IPS DF 6.9 (cell line): Measurements from ENCODE around the gene PTPRN2.

Source experiments
- DNase-seq: peaks from one replicate; pipeline ENCODE4 v3.0.0-alpha.2; 2013; ENCODE audit warnings: low read depth, low spot score
- H3K27ac ChIP-seq: one replicate; pipeline ENCODE4 v1.5.1; 2013; ENCODE audit warnings: low read length, control low read depth
- H3K27me3 ChIP-seq: 2 replicates; pipeline ENCODE4 v1.6.1; 2013; ENCODE audit warnings: mild to moderate bottlenecking, low read length; ENCODE audit not compliant: control insufficient read depth, insufficient read depth
- H3K36me3 ChIP-seq: 2 replicates; pipeline ENCODE4 v1.6.1; 2013; ENCODE audit warnings: low read length; ENCODE audit not compliant: control insufficient read depth, insufficient read depth
- H3K4me1 ChIP-seq: 2 replicates; pipeline ENCODE4 v1.6.1; 2013; ENCODE audit warnings: low read length; ENCODE audit not compliant: control insufficient read depth, insufficient read depth
- H3K4me3 ChIP-seq: 2 replicates; pipeline ENCODE4 v1.5.1; 2013; ENCODE audit warnings: mild to moderate bottlenecking, low read length
- H3K9me3 ChIP-seq: 2 replicates; pipeline ENCODE4 v1.6.1; 2013; ENCODE audit warnings: low read length, inconsistent platforms; ENCODE audit not compliant: control insufficient read depth, insufficient read depth
- WGBS: extraction: QIAGEN DNeasy Blood & Tissue Kit; methylation state at CpG from one replicate; pipeline ENCODE4 v1.1.7; 2013; ENCODE audit warnings: mixed read lengths, missing lambda C conversion rate; ENCODE audit not compliant: insufficient read length, insufficient coverage; 5-methylcytosine and 5-hydroxymethylcytosine counted together

The PTPRN2 gene

GRCh38 chr7:158241919-158242318 is 345.7 kb downstream of the PTPRN2 start:
- peaks cover 28% of the 10 kb centered on the region for H3K9me3 ChIP-seq
- no peak for DNase-seq
- no peak overlapping the region for H3K4me3 ChIP-seq
- H3K27ac ChIP-seq = no peak overlapping the region
- no peaks in the 10 kb centered on the region; the same call in 1 of the 2 replicates for H3K36me3 ChIP-seq
- H3K4me1 ChIP-seq = no peaks in the 10 kb centered on the region
- no peaks in the 10 kb centered on the region for H3K27me3 ChIP-seq
- WGBS = no CpG with 5 or more reads among the region's 7 CpGs

- Histone ChIP-seq H3K27me3 (no peaks in the 10 kb centered on the region), H3K4me3 (no peak overlapping the region), H3K4me1 (no peaks in the 10 kb centered on the region), H3K27ac (no peak overlapping the region), H3K9me3 (peaks cover 28% of the 10 kb centered on the region), H3K36me3 (no peaks in the 10 kb centered on the region; the same call in 1 of the 2 replicates)
- DNase-seq = no peak
- no CpG with 5 or more reads among the region's 3 CpGs for WGBS
Observed at GRCh38 chr7:158240801-158241200, 346.8 kb downstream of the PTPRN2 start.

- Histone ChIP-seq H3K27ac (no peak overlapping the region), H3K4me3 (no peak overlapping the region), H3K4me1 (no peaks in the 10 kb centered on the region), H3K36me3 (no peaks in the 10 kb centered on the region; the same call in 1 of the 2 replicates), H3K27me3 (no peaks in the 10 kb centered on the region), H3K9me3 (peaks cover 22% of the 10 kb centered on the region)
- DNase-seq = no peak
- no CpG with 5 or more reads among the region's 30 CpGs for WGBS
Observed at GRCh38 chr7:158239290-158239981, 348.2 kb downstream of the PTPRN2 start.

GRCh38 chr7:158238616-158239289 is 348.9 kb downstream of the PTPRN2 start:
- H3K27ac ChIP-seq = no peak overlapping the region
- WGBS = no CpG with 5 or more reads among the region's 21 CpGs
- peaks cover 17% of the 10 kb centered on the region for H3K9me3 ChIP-seq
- no peaks in the 10 kb centered on the region for H3K27me3 ChIP-seq
- no peak overlapping the region for H3K4me3 ChIP-seq
- H3K36me3 ChIP-seq = no peaks in the 10 kb centered on the region; the same call in 1 of the 2 replicates
- no peaks in the 10 kb centered on the region for H3K4me1 ChIP-seq
- DNase-seq = no peak

DNA sequence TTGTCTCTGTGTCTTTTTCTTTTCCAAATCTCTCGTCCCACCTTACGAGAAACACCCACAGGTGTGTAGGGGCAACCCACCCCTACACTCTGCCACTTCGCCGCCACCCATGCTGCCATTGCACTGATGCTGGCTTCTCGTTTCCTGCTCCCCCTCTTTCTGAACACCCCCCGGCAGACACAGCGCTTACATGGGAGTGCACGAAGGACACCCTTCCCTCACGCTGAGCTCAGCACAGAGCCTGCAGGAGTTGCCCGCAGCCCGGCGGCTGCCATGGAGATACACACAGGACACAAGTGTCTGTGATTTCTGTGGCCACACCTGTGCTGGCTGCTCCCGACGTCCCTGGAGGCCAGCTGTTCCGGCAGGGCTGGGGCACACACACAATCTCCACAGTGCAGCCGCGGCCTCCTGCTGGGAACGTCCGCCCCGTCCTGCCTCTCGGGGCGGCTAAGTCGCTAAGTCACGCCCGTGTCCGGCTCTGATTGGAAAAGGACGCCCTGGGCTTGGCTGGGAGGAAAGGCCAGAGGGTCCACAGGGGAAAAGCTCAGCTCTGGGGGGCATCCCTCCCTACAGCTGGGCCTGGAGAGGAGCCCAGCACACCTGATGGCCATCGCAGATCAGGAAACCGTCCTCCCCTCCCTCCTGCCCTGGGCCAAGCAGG is 349.8 kb downstream of the PTPRN2 start:
- Histone ChIP-seq H3K4me3 (no peak overlapping the region), H3K4me1 (no peaks in the 10 kb centered on the region), H3K36me3 (no peaks in the 10 kb centered on the region; the same call in 1 of the 2 replicates), H3K27me3 (no peaks in the 10 kb centered on the region), H3K9me3 (peaks cover 12% of the 10 kb centered on the region), H3K27ac (no peak overlapping the region)
- no CpG with 5 or more reads among the region's 29 CpGs for WGBS
- no peak for DNase-seq

GRCh38 chr7:158236400-158236799 is 351.2 kb downstream of the PTPRN2 start:
- DNase-seq = no peak
- Histone ChIP-seq H3K27me3 (no peaks in the 10 kb centered on the region), H3K9me3 (peaks cover 10% of the 10 kb centered on the region), H3K27ac (no peak overlapping the region), H3K4me1 (no peaks in the 10 kb centered on the region), H3K36me3 (no peaks in the 10 kb centered on the region; the same call in 1 of the 2 replicates), H3K4me3 (no peak overlapping the region)
- no CpG with 5 or more reads among the region's 11 CpGs for WGBS

GRCh38 chr7:158235862-158236261 is 351.8 kb downstream of the PTPRN2 start:
- Histone ChIP-seq H3K27ac (no peak overlapping the region), H3K4me1 (no peaks in the 10 kb centered on the region), H3K9me3 (peaks cover 10% of the 10 kb centered on the region), H3K27me3 (no peaks in the 10 kb centered on the region), H3K4me3 (no peak overlapping the region), H3K36me3 (no peaks in the 10 kb centered on the region; the same call in 1 of the 2 replicates)
- no peak for DNase-seq
- WGBS = no CpG with 5 or more reads among the region's 16 CpGs

- no peak for DNase-seq
- peaks cover 12% of the 10 kb centered on the region for H3K9me3 ChIP-seq
- no CpG with 5 or more reads among the region's 1 CpG for WGBS
Observed at GRCh38 chr7:158229945-158230344, 357.7 kb downstream of the PTPRN2 start.

DNA sequence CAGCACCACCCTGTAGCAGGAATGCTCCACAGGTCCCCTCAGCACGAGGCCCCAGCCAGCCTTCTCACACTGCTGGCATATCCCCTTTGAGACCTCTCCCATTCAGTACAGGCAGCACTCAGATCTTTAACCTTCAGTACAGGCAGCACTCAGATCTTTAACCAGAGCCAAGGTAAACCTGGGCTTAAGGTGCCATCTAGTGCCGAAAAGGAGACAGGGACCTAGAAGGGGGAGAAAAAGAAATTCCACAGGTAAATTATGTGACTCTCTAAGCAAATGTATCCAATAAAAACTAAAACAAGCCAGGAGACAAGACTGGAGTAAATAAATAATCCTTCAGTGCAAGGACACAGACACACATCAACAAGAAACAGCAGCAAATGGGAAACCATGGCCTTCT is 358.6 kb downstream of the PTPRN2 start:
- no CpG with 5 or more reads among the region's 2 CpGs for WGBS
- Histone ChIP-seq H3K27ac (no peak overlapping the region), H3K9me3 (peaks cover 12% of the 10 kb centered on the region), H3K27me3 (no peaks in the 10 kb centered on the region), H3K4me1 (no peaks in the 10 kb centered on the region), H3K36me3 (no peaks in the 10 kb centered on the region), H3K4me3 (no peak overlapping the region; the same call in 1 of the 2 replicates)
- DNase-seq = no peak

More at GRCh38 chr7:158229945-158230344, 357.7 kb downstream of the PTPRN2 start:
- H3K36me3 ChIP-seq = no peaks in the 10 kb centered on the region
- H3K4me3 ChIP-seq = no peak overlapping the region
- H3K4me1 ChIP-seq = no peaks in the 10 kb centered on the region
- H3K27me3 ChIP-seq = no peaks in the 10 kb centered on the region
- no peak overlapping the region for H3K27ac ChIP-seq

GRCh38 chr7:158228131-158228530 is 359.5 kb downstream of the PTPRN2 start:
- H3K4me3 ChIP-seq = no peak overlapping the region
- H3K4me1 ChIP-seq = no peaks in the 10 kb centered on the region
- peaks cover 12% of the 10 kb centered on the region for H3K9me3 ChIP-seq
- H3K27ac ChIP-seq = no peak overlapping the region
- no peaks in the 10 kb centered on the region for H3K27me3 ChIP-seq
- DNase-seq = no peak
- no peaks in the 10 kb centered on the region for H3K36me3 ChIP-seq
- no CpG with 5 or more reads among the region's 1 CpG for WGBS
